GM19023 (cell line): Measurements from ENCODE around the gene DNAH2.
A peak's percentile ranks its signal among the peaks of the same experiment; 100 is the strongest.

Source experiments
- ATAC-seq: cut with Tn5 transposase; IDR thresholded peaks from one replicate; pipeline ENCODE4 v1.9.1; 2021; ENCODE audit warnings: mild to moderate bottlenecking, moderate library complexity; ENCODE audit not compliant: unreplicated experiment

Gene DNAH2

GRCh38 chr17:7818746-7819645, 101.5 kb downstream of the DNAH2 start:
- ATAC-seq, result no peak

- no peak for ATAC-seq
Measured at GRCh38 chr17:7820231-7820630, 102.7 kb downstream of the DNAH2 start.

- no peak for ATAC-seq
Measured at GRCh38 chr17:7822126-7822525, 104.6 kb downstream of the DNAH2 start.

GRCh38 chr17:7823581-7824001, 106.0 kb downstream of the DNAH2 start:
- ATAC-seq, result no peak

GRCh38 chr17:7824021-7824924, 106.7 kb downstream of the DNAH2 start:
- ATAC-seq, result no peak

- ATAC-seq, result no peak
Measured at GRCh38 chr17:7825206-7825990, 107.9 kb downstream of the DNAH2 start.

- no peak for ATAC-seq
Measured at GRCh38 chr17:7830616-7831015, 113.1 kb downstream of the DNAH2 start.

GRCh38 chr17:7831233-7831632, 113.7 kb downstream of the DNAH2 start:
- no peak for ATAC-seq

- ATAC-seq, result no peak
Measured at GRCh38 chr17:7832431-7832830, 114.9 kb downstream of the DNAH2 start.

GRCh38 chr17:7833011-7833794, 115.7 kb downstream of the DNAH2 start:
- no peak for ATAC-seq

GRCh38 chr17:7833795-7834541, 116.4 kb downstream of the DNAH2 start, which contains the start of gene KDM6B:
Gene KDM6B, plus strand, starts transcription at chr17:7834217. Its CDS starts 11,338 bp downstream, at chr17:7845555.
- ATAC-seq, result peak; percentile 51

GRCh38 chr17:7834542-7834956, 117.0 kb downstream of the DNAH2 start:
- peak; percentile 2 for ATAC-seq

GRCh38 chr17:7834957-7835813, 117.6 kb downstream of the DNAH2 start:
- ATAC-seq, result peak; percentile 43

- peak; percentile 29 for ATAC-seq
Measured at GRCh38 chr17:7835814-7836595, 118.5 kb downstream of the DNAH2 start.

GRCh38 chr17:7836596-7837407, 119.3 kb downstream of the DNAH2 start:
- ATAC-seq, result no peak

- no peak for ATAC-seq
Measured at GRCh38 chr17:7837408-7838088, 120.0 kb downstream of the DNAH2 start.
